HG03280 (cell line): ENCODE results near the gene HRH1.
"Not testable (repeated sequence)": the region's sequence is repeated elsewhere in the genome, so short reads cannot be mapped to it uniquely, and the experiment has no call there.

Source experiments
- ATAC-seq: cut with Tn5 transposase; IDR thresholded peaks from one replicate; pipeline ENCODE4 v1.9.1; 2021; ENCODE audit warnings: mild to moderate bottlenecking, moderate library complexity; ENCODE audit not compliant: unreplicated experiment

Gene HRH1

GRCh38 chr3:11168881-11169805 lies 14.8 kb downstream of the HRH1 start:
- ATAC-seq, result no peak

- no peak for ATAC-seq
Observed at GRCh38 chr3:11170052-11170770, 15.9 kb downstream of the HRH1 start.

GRCh38 chr3:11172096-11172690 lies 17.9 kb downstream of the HRH1 start:
- no peak for ATAC-seq

- ATAC-seq, result no peak
Observed at GRCh38 chr3:11173828-11174465, 19.7 kb downstream of the HRH1 start.

- no peak for ATAC-seq
Observed at GRCh38 chr3:11178421-11178820, 24.1 kb downstream of the HRH1 start.

GRCh38 chr3:11184328-11184969 lies 30.2 kb downstream of the HRH1 start:
- not testable (repeated sequence) for ATAC-seq

- no peak for ATAC-seq
Observed at GRCh38 chr3:11185144-11185543, 30.9 kb downstream of the HRH1 start.

- no peak for ATAC-seq
Observed at GRCh38 chr3:11185564-11186317, 31.4 kb downstream of the HRH1 start.

GRCh38 chr3:11186318-11186692 lies 32.0 kb downstream of the HRH1 start:
- no peak for ATAC-seq

- no peak for ATAC-seq
Observed at GRCh38 chr3:11186771-11187191, 32.5 kb downstream of the HRH1 start.

GRCh38 chr3:11187681-11188080 lies 33.4 kb downstream of the HRH1 start:
- ATAC-seq, result no peak

GRCh38 chr3:11188231-11188630 lies 33.9 kb downstream of the HRH1 start:
- no peak for ATAC-seq

GRCh38 chr3:11195201-11195600 lies 40.9 kb downstream of the HRH1 start:
- no peak for ATAC-seq

GRCh38 chr3:11195721-11196332 lies 41.5 kb downstream of the HRH1 start:
- no peak for ATAC-seq

GRCh38 chr3:11197484-11197883 lies 43.2 kb downstream of the HRH1 start:
- no peak for ATAC-seq

- no peak for ATAC-seq
Observed at GRCh38 chr3:11198070-11198469, 43.8 kb downstream of the HRH1 start.

- no peak for ATAC-seq
Observed at GRCh38 chr3:11198495-11198894, 44.2 kb downstream of the HRH1 start.

GRCh38 chr3:11199902-11200845 lies 45.9 kb downstream of the HRH1 start:
- no peak for ATAC-seq
